ENCODE measurements around the gene PPARG.
A peak's percentile ranks its signal among the peaks of the same experiment; 100 is the strongest.
"Not testable (repeated sequence)": the region's sequence is repeated elsewhere in the genome, so short reads cannot be mapped to it uniquely, and the experiment has no call there.

Gene PPARG

GRCh38 chr3:12279591-12280326, 9.1 kb upstream of the PPARG start:
- no peak for DNase-seq (ENCODE audit: low spot score)

- no peak for DNase-seq (ENCODE audit: low spot score)
Measured at GRCh38 chr3:12280357-12280806, 8.5 kb upstream of the PPARG start.

DNA sequence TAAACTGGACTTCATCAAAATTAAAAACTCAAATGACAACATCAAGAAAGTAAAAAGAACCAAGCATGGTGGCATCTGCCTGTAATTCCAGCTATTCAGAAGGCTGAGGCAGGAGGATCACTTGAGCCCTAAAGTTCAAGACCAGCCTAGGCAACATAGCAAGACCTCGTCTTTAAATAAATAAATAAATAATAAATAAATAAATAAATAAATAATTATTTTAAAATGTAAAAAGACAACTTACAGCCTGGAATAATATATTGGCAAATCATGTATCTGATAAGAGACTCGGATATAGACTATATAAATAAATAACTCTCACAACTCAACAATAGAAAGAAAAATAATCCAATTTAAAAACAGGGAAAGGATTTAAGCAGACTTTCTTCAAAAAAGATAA, 4.3 kb upstream of the PPARG start:
- no peak for DNase-seq (ENCODE audit: low spot score)

- no peak for DNase-seq (ENCODE audit: low spot score)
Measured at GRCh38 chr3:12285003-12285555, 3.8 kb upstream of the PPARG start.

- DNase-seq (ENCODE audit: low spot score) = not testable (repeated sequence)
Measured at GRCh38 chr3:12285779-12286178, 3.1 kb upstream of the PPARG start.

DNA sequence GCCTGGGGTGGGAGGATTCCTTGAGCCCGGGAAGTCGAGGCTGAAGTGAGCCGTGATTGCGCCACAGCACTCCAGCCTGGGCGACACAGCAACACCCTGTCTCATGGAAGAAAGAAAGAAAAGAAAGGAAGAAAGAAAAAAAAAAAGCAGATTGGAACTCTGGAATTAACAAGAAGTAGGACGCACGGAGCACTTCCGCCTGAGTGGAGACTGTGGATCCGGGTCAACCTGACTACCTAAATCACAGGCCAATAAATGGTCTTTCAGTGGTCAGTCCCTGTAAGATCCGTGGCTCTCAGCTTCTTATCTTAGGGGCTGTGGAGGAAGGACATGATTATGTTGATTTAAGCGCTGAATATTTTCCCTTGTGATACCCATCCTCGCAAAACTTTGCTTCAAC, 2.4 kb upstream of the PPARG start:
- no peak for DNase-seq (ENCODE audit: low spot score)

DNA sequence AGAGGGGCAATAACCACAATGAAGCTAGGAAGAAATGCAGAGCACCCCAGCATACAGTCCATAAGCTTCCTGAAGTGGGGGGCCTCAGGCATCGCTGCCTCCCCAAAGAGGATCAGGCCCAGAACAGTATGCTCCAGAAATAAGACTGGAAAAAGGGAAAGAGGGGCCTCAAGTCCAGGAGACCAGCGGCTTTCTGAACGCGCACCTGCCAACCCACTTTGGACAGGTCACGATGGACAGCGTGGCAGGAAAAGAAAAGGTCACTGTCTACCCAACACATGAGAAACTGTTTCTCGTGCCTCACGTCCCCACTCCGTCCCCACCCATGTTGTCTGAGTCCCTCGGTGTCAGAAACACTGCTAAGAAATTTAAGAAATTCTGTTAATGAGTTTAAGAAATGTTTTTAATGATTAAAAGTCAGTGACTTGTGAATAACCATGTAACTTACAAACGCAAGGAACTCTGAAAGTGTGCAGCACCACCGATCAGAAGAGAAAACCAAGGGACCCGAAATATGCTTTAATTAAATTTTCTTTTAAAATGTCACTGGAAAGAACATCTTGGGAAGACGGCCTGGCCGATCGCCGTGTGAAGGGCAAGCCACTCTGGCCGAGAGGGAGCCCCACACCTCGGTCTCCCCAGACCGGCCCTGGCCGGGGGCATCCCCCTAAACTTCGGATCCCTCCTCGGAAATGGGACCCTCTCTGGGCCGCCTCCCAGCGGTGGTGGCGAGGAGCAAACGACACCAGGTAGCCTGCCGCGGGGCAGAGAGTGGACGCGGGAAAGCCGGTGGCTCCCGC, 1.7 kb upstream of the PPARG start:
- DNase-seq (ENCODE audit: low spot score) = no peak

DNA sequence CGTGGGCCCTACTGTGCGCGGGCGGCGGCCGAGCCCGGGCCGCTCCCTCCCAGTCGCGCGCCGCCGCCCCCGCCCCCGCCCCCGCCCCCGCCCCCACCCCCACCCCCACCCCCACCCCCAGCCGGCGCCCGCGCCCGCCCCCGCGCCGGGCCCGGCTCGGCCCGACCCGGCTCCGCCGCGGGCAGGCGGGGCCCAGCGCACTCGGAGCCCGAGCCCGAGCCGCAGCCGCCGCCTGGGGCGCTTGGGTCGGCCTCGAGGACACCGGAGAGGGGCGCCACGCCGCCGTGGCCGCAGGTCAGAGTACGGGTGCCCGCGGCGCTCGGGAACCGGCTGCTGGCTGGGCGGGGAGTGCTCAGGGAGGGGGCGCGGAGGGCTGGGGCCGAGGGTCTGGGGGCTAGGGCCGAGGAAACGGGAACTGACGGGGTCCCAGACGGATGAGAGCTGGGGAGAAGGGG, 1.1 kb upstream of the PPARG start:
- no peak for DNase-seq (ENCODE audit: low spot score)

DNA sequence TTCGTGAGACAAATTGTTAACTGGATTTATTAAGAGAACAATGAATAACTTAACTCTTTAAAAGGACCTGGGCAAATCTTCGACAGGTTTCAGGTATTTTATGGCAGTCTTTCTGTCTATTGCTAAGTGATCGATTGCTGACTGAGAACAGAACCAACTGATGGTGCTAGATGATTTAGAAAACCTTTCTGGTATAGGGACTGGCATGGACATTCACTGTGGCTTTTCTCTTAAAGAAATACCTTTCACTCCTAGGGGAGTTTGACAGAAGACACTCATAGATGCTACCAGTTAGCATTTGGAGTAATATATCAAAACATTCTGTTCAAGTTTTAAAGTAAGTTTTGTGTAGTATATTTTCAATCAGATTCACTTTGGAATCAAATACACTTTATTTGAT, 654 bp downstream of the PPARG start:
- no peak for DNase-seq (ENCODE audit: low spot score)

GRCh38 chr3:12292770-12293169, 3.9 kb downstream of the PPARG start:
- no peak for DNase-seq (ENCODE audit: low spot score)

GRCh38 chr3:12294885-12295580, 6.2 kb downstream of the PPARG start:
- DNase-seq (ENCODE audit: low spot score) = no peak

DNA sequence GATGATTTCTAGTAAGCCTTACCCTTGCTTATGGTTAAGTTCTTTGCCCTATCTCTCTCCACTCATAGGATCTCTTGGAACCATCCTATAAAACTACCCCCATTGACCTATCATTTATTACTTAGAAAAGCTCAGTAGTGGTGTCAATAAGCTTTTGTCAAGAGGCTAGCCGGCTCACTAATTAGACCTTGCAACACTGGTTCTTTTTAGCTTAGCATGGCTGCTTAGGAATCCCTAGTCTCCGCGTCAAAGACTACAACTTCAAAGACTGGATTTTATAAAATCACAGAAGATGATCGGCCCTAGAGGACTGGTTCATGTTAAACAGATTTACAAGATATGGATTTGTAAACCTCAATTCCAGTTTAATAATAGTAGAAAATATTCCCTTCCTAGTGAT, 7.6 kb downstream of the PPARG start:
- no peak for DNase-seq (ENCODE audit: low spot score)

GRCh38 chr3:12299026-12299425, 10.2 kb downstream of the PPARG start:
- no peak for DNase-seq (ENCODE audit: low spot score)

DNA sequence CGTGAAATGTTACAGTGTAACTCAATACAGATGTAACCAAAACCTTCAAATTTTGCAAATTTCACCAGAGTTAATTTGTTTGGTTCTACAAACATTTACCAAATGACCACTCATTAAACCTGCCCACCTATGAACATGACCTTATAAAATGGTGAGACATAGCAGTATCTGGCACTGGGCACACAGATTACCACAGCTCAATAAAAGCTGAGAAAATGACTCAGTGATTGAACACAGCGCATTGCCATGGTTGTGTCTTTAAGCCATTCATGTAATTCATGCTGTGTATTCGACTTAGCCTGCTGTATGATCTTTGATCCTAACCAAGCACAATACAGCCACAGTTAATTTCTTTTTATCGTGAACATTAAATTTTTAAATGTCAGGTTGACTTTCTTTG, 11.3 kb downstream of the PPARG start:
- DNase-seq (ENCODE audit: low spot score) = no peak

DNA sequence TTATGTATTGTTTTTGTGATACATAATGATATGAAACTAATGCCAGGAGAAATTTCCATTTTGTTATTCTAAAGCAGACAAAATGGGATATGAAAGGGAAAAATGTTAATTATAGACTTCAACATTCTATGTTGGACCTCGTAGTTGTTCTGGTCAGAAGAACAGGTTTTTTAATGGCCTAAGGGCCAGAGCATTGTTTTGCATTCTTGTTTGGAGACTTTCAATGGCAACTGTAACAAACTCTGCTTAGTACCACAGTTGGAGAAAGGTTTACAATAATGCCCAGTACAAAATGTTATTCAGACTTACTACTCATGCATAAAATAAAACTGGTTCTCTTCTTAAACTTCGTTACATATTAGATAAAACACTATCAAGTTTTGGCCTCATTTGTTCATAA, 12.2 kb downstream of the PPARG start:
- DNase-seq (ENCODE audit: low spot score) = no peak

DNA sequence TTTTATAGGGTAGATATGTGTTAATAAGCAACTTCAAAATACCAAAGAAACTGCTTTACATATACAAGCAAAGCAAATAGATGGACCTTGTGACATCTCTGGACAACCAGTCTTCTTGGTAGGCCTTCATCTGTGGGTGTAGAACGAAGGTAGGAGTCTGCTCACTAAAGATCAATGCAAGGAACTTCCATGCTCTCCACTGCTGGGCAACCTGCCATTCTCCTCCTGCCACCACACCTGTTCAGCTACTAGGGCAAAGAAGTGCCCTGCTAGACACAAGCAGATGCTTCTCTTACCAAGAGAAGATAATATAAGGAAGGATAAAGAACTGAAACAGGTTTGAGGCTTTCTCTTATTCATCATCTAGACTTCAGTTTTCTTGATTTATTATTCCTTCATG, 12.6 kb downstream of the PPARG start:
- no peak for DNase-seq (ENCODE audit: low spot score)

- DNase-seq (ENCODE audit: low spot score) = no peak
Measured at GRCh38 chr3:12302564-12302963, 13.7 kb downstream of the PPARG start.

GRCh38 chr3:12303534-12303933, 14.7 kb downstream of the PPARG start:
- DNase-seq (ENCODE audit: low spot score) = no peak

- peak; percentile 10 for DNase-seq (ENCODE audit: low spot score)
Measured at GRCh38 chr3:12303993-12304392, 15.1 kb downstream of the PPARG start.

DNA sequence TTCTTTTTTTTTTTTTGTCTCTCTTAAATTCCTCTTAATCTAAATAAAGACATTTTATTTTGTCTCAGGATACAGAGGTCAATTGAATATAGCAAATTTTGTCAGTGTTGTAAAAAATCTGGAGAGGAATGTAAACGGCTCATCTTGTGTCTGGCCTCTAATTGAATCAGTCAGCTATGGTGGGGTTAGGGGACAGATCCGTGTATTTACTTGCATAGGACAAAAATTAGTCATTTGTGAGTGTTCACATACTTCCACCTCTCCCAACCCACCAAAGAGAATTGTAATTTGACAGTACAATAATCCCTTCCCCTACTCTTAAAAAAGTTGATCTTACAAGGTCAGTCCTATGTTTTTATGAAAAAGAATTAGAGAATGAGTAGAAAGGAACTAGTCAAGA, 18.3 kb downstream of the PPARG start:
- no peak for DNase-seq (ENCODE audit: low spot score)

GRCh38 chr3:12308517-12308916, 19.6 kb downstream of the PPARG start:
- no peak for DNase-seq (ENCODE audit: low spot score)

DNA sequence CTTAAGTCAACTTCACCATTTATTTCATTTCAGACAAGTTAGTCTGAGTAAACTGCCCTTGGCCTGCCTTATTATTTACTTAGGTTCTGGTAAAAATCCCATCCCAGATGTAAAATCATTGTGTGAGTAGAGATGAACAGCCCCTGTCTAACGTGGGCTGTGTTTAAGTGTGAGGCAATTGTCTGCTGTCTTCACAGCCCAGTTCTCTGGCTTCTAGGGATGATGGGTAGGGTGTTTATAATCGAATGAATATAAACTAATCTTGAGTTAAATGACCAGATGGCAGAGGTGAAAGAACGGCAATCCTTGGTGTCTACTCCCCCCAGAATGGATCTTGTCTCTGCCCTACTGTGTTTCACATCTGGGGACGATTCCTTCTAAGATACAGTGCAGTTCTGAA, 20.8 kb downstream of the PPARG start:
- DNase-seq (ENCODE audit: low spot score) = no peak

- DNase-seq (ENCODE audit: low spot score) = no peak
Measured at GRCh38 chr3:12312010-12312409, 23.1 kb downstream of the PPARG start.
